Measurements from ENCODE around the gene TAF6.
"Not testable (repeated sequence)": the region's sequence is repeated elsewhere in the genome, so short reads cannot be mapped to it uniquely, and the experiment has no call there.

The TAF6 gene

GRCh38 chr7:100152404-100152803, 33.2 kb upstream of the TAF6 start:
- no peak for DNase-seq (ENCODE audit: low spot score)

DNA sequence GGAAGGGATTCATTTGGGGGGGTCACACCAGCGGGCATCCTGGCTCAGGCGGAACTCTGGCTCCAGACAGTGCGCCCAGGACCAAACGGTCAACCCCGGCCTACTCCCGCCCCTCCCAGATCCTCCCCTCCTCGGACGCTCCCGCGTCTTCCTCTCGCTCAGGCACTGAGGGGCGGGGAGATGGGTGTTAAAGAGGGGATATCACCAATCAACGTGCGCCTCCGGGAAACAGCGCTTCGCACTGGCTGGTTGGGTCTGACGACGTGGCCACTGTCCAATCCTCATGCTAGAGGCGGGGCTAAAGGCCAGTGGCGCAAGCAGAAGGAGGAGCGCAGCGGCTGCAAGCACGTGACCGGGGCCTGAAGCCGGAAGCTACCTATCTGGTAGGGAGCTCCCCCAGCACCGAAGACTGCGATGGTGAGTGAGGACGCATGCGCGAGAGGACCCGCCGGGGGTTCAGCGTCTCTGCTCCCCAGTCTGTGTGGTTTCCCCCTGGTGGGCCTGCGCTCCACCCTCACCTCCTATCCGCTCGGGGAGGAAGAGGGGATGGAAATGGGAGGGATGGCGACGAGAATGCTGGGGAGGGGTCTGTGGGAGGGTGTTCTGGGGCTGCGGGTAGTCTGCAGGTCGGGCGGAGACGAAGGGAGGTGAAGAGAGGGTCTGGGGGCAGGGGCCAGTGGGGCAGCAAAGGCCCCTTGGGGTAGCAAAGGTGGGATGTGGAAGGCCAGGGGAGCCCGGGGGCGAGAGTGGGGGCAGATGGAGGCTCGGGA, 29.6 kb upstream of the TAF6 start, which contains the start of gene LAMTOR4:
TSS of gene LAMTOR4 (plus strand) at position 360 of the 770 bp plus-strand sequence. CDS start at position 415, 55 bp downstream.
- peak; percentile 98 for DNase-seq (ENCODE audit: low spot score)

- DNase-seq (ENCODE audit: low spot score) = no peak
These were observed 29.0 kb upstream of the TAF6 start for GRCh38 chr7:100148225-100148558.

DNA sequence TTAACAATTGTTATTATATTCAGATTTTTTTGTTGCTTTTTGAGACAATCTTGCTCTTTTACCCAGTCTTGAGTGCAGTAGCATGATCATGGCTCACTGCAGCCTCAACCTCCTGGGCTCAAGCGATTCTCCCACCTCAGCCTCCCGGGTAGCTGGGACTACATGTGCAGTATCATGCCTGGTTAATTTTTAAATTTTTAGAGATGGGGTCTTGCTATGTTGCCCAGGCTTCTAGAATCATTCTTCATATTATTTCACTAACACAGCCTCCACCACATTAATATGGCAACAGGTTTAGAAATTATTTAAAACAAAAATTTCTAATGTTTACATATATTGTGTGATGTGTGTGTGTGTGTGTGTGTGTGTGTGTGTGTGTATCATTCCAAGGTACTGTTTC, 28.1 kb upstream of the TAF6 start:
- no peak for DNase-seq (ENCODE audit: low spot score)

DNA sequence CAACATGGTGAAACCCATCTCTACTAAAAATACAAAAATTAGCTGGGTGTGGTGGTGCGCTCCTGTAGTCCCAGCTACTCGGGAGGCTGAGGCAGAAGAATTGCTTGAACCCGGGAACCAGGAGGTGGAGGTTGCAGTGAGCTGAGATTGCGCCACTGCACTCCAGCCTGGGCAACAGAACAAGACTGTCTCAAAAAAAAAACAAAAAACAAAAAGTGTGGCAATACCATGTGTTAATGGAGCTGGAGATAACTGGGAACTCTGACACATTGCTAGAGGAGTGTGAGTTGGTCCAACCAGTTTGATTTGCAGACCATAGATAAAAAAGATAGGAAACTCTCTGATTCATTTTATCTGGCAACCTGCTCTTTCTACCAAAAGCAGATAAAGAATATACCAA, 27.2 kb upstream of the TAF6 start:
- DNase-seq (ENCODE audit: low spot score) = not testable (repeated sequence)

DNA sequence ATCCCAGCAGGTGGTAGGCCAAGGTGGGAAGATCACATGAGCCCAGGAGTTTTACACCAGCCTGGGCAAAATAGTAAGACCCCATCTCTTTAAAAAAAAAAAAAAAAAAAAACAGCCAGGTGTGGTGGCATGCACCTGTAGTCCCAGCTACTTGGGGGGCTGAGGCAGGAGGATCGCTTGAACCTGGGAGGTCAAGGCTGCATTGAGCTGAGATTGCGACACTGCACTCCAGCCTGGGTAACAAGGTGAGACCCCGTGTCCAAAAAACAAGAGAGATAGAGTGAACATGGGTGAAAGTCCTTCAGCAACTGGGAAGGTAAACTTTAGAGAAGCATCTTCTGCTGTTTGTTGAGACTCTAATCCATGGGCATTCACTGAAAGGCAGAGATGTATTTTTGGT, 23.3 kb upstream of the TAF6 start:
- no peak for DNase-seq (ENCODE audit: low spot score)

DNA sequence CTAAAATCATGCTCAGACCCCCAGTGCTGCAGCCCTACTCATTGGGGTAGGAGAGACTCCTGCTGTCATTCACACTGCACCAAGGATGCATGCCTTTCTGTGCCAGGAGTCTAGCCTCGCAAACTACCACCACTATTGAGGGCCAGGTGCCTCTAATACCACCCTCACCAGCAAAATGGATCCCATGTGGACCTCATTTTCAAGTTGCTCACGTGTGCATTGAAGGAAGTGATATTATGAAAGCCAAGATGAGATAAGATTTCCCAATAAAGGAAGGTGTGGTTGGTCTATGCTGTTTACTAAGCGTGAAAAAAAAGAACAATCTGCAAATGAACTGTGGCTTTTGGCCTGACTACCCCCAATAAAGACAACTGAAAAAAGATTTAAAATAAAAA, 22.4 kb upstream of the TAF6 start:
- DNase-seq (ENCODE audit: low spot score) = no peak

GRCh38 chr7:100137851-100138760, 18.9 kb upstream of the TAF6 start:
- no peak for DNase-seq (ENCODE audit: low spot score)

DNA sequence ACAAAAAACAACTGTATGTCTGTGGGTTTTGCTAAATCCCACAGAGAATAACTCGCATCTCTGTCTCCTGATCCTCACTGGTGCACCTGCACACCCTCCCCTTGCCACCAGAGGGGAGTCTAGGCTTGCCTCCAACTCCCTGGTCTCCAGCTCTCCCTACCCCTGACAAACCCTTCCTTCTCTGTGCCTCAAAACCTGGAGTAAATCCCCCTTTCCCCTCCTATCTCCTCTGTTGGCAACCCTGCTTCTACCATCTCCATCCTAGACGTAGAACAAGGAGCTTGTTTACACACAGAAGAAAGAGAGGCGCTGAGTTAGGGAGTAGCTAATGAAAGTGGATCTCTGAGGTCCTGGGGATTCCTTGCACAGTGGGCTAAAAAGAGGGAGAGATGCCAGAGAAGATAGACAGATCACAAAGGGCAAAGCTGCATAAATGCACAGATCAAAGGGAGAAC, 13.6 kb upstream of the TAF6 start:
- DNase-seq (ENCODE audit: low spot score) = peak; percentile 70

GRCh38 chr7:100132126-100132525, 13.0 kb upstream of the TAF6 start:
- no peak for DNase-seq (ENCODE audit: low spot score)

- peak; percentile 82 for DNase-seq (ENCODE audit: low spot score)
These were observed 11.7 kb upstream of the TAF6 start for GRCh38 chr7:100130608-100131453.

DNA sequence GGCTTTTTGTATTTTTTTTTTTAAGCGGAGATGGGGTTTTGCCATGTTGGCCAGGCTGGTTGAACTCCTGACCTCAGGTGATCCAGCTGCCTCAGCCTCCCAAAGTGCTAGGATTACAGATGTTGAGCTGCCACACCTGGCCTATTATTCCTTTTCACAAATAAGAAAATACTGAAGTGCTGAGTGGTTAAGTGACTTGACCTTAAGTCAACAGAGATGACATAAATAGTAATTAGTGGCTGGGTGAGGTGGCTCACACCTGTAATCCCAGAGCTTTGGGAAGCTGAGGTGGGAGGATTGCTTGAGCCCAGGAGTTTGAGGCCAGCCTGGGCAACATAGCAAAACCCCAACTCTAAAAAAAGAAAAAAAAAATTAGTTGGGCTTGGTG, 11.1 kb upstream of the TAF6 start:
- not testable (repeated sequence) for DNase-seq (ENCODE audit: low spot score)

GRCh38 chr7:100128637-100128963, 9.4 kb upstream of the TAF6 start:
- no peak for DNase-seq (ENCODE audit: low spot score)

GRCh38 chr7:100127866-100128636, 8.9 kb upstream of the TAF6 start:
- peak; percentile 16 for DNase-seq (ENCODE audit: low spot score)

DNA sequence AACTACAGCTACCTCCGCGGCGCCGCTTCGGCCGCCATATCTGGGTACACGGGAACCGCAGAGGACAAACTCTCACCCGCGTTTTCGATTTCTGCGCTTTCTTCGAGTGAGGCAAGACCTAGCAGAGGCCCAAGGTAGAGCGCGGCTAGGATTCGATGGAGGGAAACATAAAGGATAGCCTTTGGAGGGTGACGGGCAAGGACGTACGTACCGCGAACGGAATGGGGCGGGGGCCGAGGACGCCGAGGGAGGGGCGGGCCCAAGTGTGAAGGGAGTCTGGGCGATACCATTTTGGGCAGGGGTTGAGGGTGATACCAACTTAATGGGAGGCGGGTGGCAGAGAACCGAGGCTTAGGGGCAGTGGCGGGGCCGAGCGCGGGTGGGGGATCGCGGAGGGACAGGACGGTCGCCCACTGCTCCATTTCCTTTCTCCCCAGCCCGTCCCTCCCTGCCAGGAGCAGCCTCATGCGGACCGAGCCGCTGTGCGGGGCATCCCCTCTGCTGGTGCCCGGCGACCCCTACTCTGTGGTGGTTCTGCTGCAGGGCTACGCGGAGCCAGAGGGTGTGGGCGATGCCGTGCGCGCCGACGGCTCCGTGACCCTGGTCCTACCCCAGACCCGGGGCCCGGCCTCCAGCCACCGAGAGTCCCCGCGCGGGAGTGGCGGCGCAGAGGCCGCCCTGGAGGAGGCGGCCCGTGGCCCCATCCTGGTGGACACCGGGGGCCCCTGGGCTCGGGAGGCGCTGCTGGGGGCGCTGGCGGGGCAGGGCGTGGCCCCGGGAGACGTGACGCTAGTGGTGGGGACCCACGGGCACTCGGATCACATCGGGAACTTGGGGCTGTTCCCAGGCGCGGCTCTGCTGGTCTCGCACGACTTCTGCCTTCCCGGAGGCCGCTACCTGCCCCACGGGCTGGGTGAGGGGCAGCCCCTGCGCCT, 8.0 kb upstream of the TAF6 start, which contains the start of gene MBLAC1:
TSS of gene MBLAC1 (plus strand) at position 37 of the 935 bp plus-strand sequence. CDS start at position 466, 429 bp downstream.
- DNase-seq (ENCODE audit: low spot score) = peak; percentile 94

DNA sequence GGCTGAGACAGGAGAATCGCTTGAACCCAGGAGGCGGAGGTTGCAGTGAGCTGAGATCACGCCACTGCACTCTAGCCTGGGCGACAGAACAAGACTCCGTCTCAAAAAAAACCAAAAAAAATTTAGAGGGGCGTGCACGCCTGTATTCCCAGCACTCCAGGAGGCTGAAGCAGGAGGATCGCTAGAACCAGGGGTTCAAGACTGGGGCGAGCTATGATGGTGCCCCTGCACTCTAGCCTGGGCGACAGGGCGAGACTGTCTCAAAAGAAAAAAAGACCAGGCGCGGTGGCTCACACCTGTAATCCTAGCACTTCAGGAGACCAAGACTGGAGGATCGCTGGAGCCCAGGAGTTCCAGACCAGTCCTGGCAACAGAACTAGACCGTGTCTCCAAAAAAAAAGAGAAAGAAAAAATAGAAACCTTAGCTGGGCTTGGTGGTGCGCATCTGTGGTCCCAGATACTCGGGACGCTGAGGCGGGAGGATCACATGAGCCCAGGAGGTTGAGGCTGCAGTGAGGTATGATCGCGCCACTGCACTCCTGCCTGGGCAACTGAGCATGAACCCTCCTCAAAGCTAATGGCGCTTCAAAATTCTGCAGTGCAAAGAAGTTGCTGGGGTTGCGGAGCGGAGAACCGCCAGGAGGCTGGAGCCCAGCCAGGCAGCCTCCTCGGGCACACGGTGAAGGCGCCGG, 7.2 kb upstream of the TAF6 start:
- no peak for DNase-seq (ENCODE audit: low spot score)

- DNase-seq (ENCODE audit: low spot score) = peak; percentile 40
These were observed 5.4 kb upstream of the TAF6 start for GRCh38 chr7:100124301-100125230.

DNA sequence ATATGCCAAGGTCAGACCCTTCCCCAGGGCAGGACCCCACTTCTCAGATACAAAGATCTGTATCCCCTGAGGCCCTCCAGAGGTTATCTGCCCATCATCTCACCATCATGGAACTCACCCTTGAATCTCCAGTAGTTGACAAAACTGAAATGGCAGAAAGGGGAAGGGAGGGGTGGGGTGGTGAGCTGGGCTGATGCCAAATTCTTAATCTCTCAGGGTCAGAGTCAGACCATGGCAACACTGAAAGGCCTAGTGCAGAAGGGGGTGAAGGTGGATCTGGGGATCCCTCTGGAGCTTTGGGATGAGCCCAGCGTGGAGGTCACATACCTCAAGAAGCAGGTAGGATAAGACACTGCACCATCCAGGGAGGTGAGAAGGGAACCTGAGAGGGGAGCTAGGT, 3.4 kb upstream of the TAF6 start:
- peak; percentile 78 for DNase-seq (ENCODE audit: low spot score)

- no peak for DNase-seq (ENCODE audit: low spot score)
These were observed 2.9 kb upstream of the TAF6 start for GRCh38 chr7:100122067-100122466.

All from hematopoietic multipotent progenitor cell treated with erythropoietin and hydrocortisone succinate and interleukin-3 and kit ligand, for 17 days (in vitro differentiated cells).